HCT116 (cell line): ENCODE results near the gene HERC3.

Source experiments
- EZH2 ChIP-seq: fragments of 200-600 bp; sonication (generic); IDR thresholded peaks from 2 replicates; pipeline ENCODE4 v1.6.1; 2017; ENCODE audit warnings: antibody characterized with exemption, mixed run types
- POLR2A ChIP-seq: IDR thresholded peaks from 2 replicates; pipeline ENCODE4 v1.7.0; 2011; ENCODE audit warnings: borderline replicate concordance; ENCODE audit not compliant: insufficient read depth, insufficient read length; ENCODE audit errors: extremely low read depth
- RAD21 ChIP-seq: IDR thresholded peaks from 2 replicates; pipeline ENCODE4 v1.6.1; 2012; ENCODE audit warnings: low read depth, mild to moderate bottlenecking
- TF ChIP-seq, protein P1 (sequence below), 3 experiments: fragments of 200-600 bp in 1 of 3; sonication (generic) in 1 of 3; IDR thresholded peaks in 2 of 3; conservative IDR thresholded peaks in 1 of 3; 2 replicates each; pipeline ENCODE4 v1.5.1; 2012 to 2017; ENCODE audit warnings: low read depth in 2 of 3, low read length in 2 of 3, antibody characterized with exemption in 1 of 3, borderline replicate concordance in 1 of 3, control low read depth in 1 of 3, mild to moderate bottlenecking in 1 of 3, mixed read lengths in 1 of 3, mixed run types in 1 of 3, moderate library complexity in 1 of 3; ENCODE audit not compliant: insufficient read depth in 1 of 3
- TF ChIP-seq, protein P2 (sequence below): IDR thresholded peaks from 2 replicates; pipeline ENCODE4 v1.6.1; 2011; ENCODE audit warnings: mild to moderate bottlenecking, low read length, moderate library complexity; ENCODE audit not compliant: insufficient replicate concordance; ENCODE audit errors: extremely low read depth

DNA sequence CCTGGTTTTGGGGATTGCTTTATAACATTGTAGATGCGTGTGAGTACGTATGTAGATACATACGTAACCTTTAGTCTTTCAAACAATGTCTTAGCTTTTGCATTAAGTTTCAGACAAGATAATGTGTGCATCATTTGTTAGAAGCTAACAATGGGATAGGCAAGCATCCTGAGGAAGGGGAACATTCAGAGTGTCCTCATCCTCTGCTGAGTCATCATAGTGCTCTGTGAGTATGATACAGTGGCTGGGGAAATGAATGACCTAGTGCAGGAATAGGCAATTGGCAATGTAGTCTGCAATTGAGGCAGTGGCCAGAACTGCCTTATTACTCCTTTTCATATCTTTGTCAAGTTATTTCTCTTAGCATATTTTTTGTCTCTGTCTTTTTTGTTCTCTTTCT is 98.1 kb downstream of the HERC3 start:
- TF ChIP-seq, protein P1, sequence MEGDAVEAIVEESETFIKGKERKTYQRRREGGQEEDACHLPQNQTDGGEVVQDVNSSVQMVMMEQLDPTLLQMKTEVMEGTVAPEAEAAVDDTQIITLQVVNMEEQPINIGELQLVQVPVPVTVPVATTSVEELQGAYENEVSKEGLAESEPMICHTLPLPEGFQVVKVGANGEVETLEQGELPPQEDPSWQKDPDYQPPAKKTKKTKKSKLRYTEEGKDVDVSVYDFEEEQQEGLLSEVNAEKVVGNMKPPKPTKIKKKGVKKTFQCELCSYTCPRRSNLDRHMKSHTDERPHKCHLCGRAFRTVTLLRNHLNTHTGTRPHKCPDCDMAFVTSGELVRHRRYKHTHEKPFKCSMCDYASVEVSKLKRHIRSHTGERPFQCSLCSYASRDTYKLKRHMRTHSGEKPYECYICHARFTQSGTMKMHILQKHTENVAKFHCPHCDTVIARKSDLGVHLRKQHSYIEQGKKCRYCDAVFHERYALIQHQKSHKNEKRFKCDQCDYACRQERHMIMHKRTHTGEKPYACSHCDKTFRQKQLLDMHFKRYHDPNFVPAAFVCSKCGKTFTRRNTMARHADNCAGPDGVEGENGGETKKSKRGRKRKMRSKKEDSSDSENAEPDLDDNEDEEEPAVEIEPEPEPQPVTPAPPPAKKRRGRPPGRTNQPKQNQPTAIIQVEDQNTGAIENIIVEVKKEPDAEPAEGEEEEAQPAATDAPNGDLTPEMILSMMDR (IDR thresholded peaks at IDR 0.05 in 2 of 3, conservative IDR thresholded peaks at IDR 0.05 in 1 of 3; ENCODE audit: borderline replicate concordance in 1 of 3, insufficient read depth in 1 of 3, low read depth in 2 of 3, low read length in 2 of 3), result no peak
- no peak for TF ChIP-seq RAD21
- TF ChIP-seq POLR2A, result no peak
- TF ChIP-seq, protein P2, sequence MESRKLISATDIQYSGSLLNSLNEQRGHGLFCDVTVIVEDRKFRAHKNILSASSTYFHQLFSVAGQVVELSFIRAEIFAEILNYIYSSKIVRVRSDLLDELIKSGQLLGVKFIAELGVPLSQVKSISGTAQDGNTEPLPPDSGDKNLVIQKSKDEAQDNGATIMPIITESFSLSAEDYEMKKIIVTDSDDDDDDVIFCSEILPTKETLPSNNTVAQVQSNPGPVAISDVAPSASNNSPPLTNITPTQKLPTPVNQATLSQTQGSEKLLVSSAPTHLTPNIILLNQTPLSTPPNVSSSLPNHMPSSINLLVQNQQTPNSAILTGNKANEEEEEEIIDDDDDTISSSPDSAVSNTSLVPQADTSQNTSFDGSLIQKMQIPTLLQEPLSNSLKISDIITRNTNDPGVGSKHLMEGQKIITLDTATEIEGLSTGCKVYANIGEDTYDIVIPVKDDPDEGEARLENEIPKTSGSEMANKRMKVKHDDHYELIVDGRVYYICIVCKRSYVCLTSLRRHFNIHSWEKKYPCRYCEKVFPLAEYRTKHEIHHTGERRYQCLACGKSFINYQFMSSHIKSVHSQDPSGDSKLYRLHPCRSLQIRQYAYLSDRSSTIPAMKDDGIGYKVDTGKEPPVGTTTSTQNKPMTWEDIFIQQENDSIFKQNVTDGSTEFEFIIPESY, result no peak
- no peak for TF ChIP-seq EZH2
